ENCODE measurements around the gene FZD2.
"Not testable (repeated sequence)": the region's sequence is repeated elsewhere in the genome, so short reads cannot be mapped to it uniquely, and the experiment has no call there.

FZD2 gene

GRCh38 chr17:44556832-44557606 is at the start of gene FZD2:
FZD2 (plus strand) TSS chr17:44557484; CDS start chr17:44557689, 205 bp downstream.
- DNase-seq, result peak; percentile 66

GRCh38 chr17:44511241-44512134 is 45.8 kb upstream of the FZD2 start:
- not testable (repeated sequence) for DNase-seq

GRCh38 chr17:44518032-44518431 is 39.3 kb upstream of the FZD2 start:
- no peak for DNase-seq

GRCh38 chr17:44522883-44523671 is 34.2 kb upstream of the FZD2 start:
- peak; percentile 18 for DNase-seq

GRCh38 chr17:44523672-44523972 is 33.7 kb upstream of the FZD2 start:
- no peak for DNase-seq

- DNase-seq, result no peak
Observed at GRCh38 chr17:44527102-44527501, 30.2 kb upstream of the FZD2 start.

GRCh38 chr17:44527954-44528353 is 29.3 kb upstream of the FZD2 start:
- no peak for DNase-seq

GRCh38 chr17:44529864-44530263 is 27.4 kb upstream of the FZD2 start:
- DNase-seq, result no peak

GRCh38 chr17:44530896-44531418 is 26.3 kb upstream of the FZD2 start:
- DNase-seq, result no peak

GRCh38 chr17:44533533-44534246 is 23.6 kb upstream of the FZD2 start:
- DNase-seq, result peak; percentile 68

- DNase-seq, result no peak
Observed at GRCh38 chr17:44536090-44536953, 21.0 kb upstream of the FZD2 start.

GRCh38 chr17:44537922-44538321 is 19.4 kb upstream of the FZD2 start:
- DNase-seq, result not testable (repeated sequence)

GRCh38 chr17:44539673-44540072 is 17.6 kb upstream of the FZD2 start:
- DNase-seq, result no peak

- DNase-seq, result no peak
Observed at GRCh38 chr17:44540246-44541084, 16.8 kb upstream of the FZD2 start.

GRCh38 chr17:44541884-44542581 is 15.3 kb upstream of the FZD2 start:
- DNase-seq, result no peak

GRCh38 chr17:44543213-44543904 is 13.9 kb upstream of the FZD2 start:
- no peak for DNase-seq

GRCh38 chr17:44543905-44544523 is 13.3 kb upstream of the FZD2 start:
- no peak for DNase-seq

Measured in NCI-H2029 (cell line).